ENCODE measurements around the gene M1AP. TPM values are rescaled to one million over a fixed set of nuclear protein-coding genes. Genes with fewer than 3 reads are reported as not detected.
A peak's percentile ranks its signal among the peaks of the same experiment; 100 is the strongest.
"Not testable (repeated sequence)": the region's sequence is repeated elsewhere in the genome, so short reads cannot be mapped to it uniquely, and the experiment has no call there.

The M1AP gene
- total and polyA plus RNA-seq, 9 of the 15 experiments (the other 6 are each of a cell fraction or from before 2014, with no cell fraction given) = 0.06 to 0.33 (median 0.11) TPM; not detected in 4

- POLR2A ChIA-PET; intact Hi-C loops (cut with micrococcal nuclease); H3K4me3 ChIP-seq; H4K20me1 ChIP-seq (replicated peaks; ENCODE audit: control insufficient read depth, insufficient read depth, low read length); DNase-seq (ENCODE audit: extremely low read depth in 1 of 4, low spot score in 3 of 4); ATAC-seq; in situ Hi-C loops (cut with MboI); H3K4me2 ChIP-seq (ENCODE audit: insufficient read depth, low read length); H3K36me3 ChIP-seq (ENCODE audit: control insufficient read depth, insufficient read depth, low read length); BruUV-seq (replicated peaks); H3K79me2 ChIP-seq (ENCODE audit: control insufficient read depth, insufficient read depth, low read length); H3K9me1 ChIP-seq (ENCODE audit: control insufficient read depth, insufficient read depth, low read length); H3K27ac ChIP-seq (ENCODE audit: extremely low read depth, low read depth, low read length); H3K9ac ChIP-seq (ENCODE audit: insufficient read depth in 1 of 2, low read depth in 2 of 2, low read length in 2 of 2); CTCF ChIA-PET (ENCODE audit: low intra/inter-chr PET ratio); H3K9me3 ChIP-seq (replicated peaks; ENCODE audit: control insufficient read depth, insufficient read depth, low read depth, low read length); H2AFZ ChIP-seq (ENCODE audit: low read depth, low read length); H3K27me3 ChIP-seq (ENCODE audit: control insufficient read depth in 2 of 2, insufficient read depth in 2 of 2, low read length in 2 of 2); FAIRE-seq; H3K4me1 ChIP-seq (replicated peaks in 1 of 2; ENCODE audit: control insufficient read depth in 2 of 2, insufficient read depth in 2 of 2, low read length in 2 of 2): not testable (repeated sequence)
- WGBS (ENCODE audit: insufficient coverage, low coverage, missing lambda C conversion rate) = 64% methylated on average over 3 of the region's 3 CpGs
- peak; percentile 65 for TF ChIP-seq ZNF146 (CRISPR knock-in tag; IDR thresholded peaks at IDR 0.05; ENCODE audit: unreplicated experiment)
Observed at GRCh38 chr2:74630454-74630853, 17.7 kb downstream of the M1AP start.

- Histone ChIP-seq H3K27ac (ENCODE audit: extremely low read depth, low read depth, low read length) (no peak overlapping the region), H2AFZ (ENCODE audit: low read depth, low read length) (0 out of 2 replicates have a peak overlapping the region, but pooled peaks have one; percentile 7), H3K27me3 (ENCODE audit: control insufficient read depth in 2 of 2, insufficient read depth in 2 of 2, low read length in 2 of 2) (no peaks in the 10 kb centered on the region), H3K9ac (ENCODE audit: insufficient read depth in 1 of 2, low read depth in 2 of 2, low read length in 2 of 2) (no peak overlapping the region), H3K9me3 (replicated peaks; ENCODE audit: control insufficient read depth, insufficient read depth, low read depth, low read length) (no peaks in the 10 kb centered on the region), H4K20me1 (replicated peaks; ENCODE audit: control insufficient read depth, insufficient read depth, low read length) (no peaks in the 10 kb centered on the region), H3K4me1 (replicated peaks in 1 of 2; ENCODE audit: control insufficient read depth in 2 of 2, insufficient read depth in 2 of 2, low read length in 2 of 2) (peaks cover 0 to 8% of the 10 kb centered on the region in 2 experiments; a peak in 2 of 5 replicates), H3K4me3 (no peak overlapping the region), H3K79me2 (ENCODE audit: control insufficient read depth, insufficient read depth, low read length) (no peaks in the 10 kb centered on the region), H3K9me1 (ENCODE audit: control insufficient read depth, insufficient read depth, low read length) (no peaks in the 10 kb centered on the region), H3K36me3 (ENCODE audit: control insufficient read depth, insufficient read depth, low read length) (no peaks in the 10 kb centered on the region), H3K4me2 (ENCODE audit: insufficient read depth, low read length) (no peak overlapping the region)
- in situ Hi-C loops (cut with MboI) = no loop called here
- no TSS peak for BruUV-seq (replicated peaks)
- FAIRE-seq (no peak), ATAC-seq (no peak), DNase-seq (ENCODE audit: extremely low read depth in 1 of 4, low spot score in 3 of 4) (no peak)
- ChIA-PET CTCF (ENCODE audit: low intra/inter-chr PET ratio) (no interaction called here), POLR2A (interaction anchor here (1.0 to 1.1 kb wide), 2 partner anchors 12 to 39 kb away, joined by 3 to 4 read pairs; no protein-coding TSS in a partner anchor)
- intact Hi-C loops (cut with micrococcal nuclease) = no loop called here
- WGBS (ENCODE audit: insufficient coverage, low coverage, missing lambda C conversion rate) = 7% methylated on average over 3 of the region's 3 CpGs
- TF ChIP-seq ZNF316 (IDR thresholded peaks at IDR 0.05) = peak; percentile 68
- TF ChIP-seq C11orf30 (IDR thresholded peaks at IDR 0.05; ENCODE audit: low read depth) = peak; percentile 48; the same call in 1 of the 2 replicates
- TF ChIP-seq RAD51 (IDR thresholded peaks at IDR 0.05; ENCODE audit: borderline replicate concordance, low read depth) = peak; percentile 62
- TF ChIP-seq E2F5 (CRISPR knock-in tag; IDR thresholded peaks at IDR 0.05) = no peak
- TF ChIP-seq MAFG (tag; conservative IDR thresholded peaks at IDR 0.05) = peak; percentile 57
- peak; percentile 90 for TF ChIP-seq TFE3 (CRISPR knock-in tag; IDR thresholded peaks at IDR 0.05)
- no peak for TF ChIP-seq CHCHD3 (CRISPR knock-in tag; IDR thresholded peaks at IDR 0.05)
- no peak for TF ChIP-seq ZNF449 (CRISPR knock-in tag; IDR thresholded peaks at IDR 0.05)
- peak; percentile 68; the same call in 1 of the 2 replicates for TF ChIP-seq TOE1 (IDR thresholded peaks at IDR 0.05; ENCODE audit: borderline replicate concordance)
- TF ChIP-seq TOE1 (CRISPR knock-in tag; IDR thresholded peaks at IDR 0.05; ENCODE audit: borderline replicate concordance, low read depth) = no peak
Observed at GRCh38 chr2:74628538-74629105, 19.5 kb downstream of the M1AP start.
